ENCODE data around the gene SEPHS2. TPM values are rescaled to one million over a fixed set of nuclear protein-coding genes. Genes with fewer than 3 reads are reported as not detected.
"Not testable (repeated sequence)": the region's sequence is repeated elsewhere in the genome, so short reads cannot be mapped to it uniquely, and the experiment has no call there.

SEPHS2 gene
- total RNA-seq, 1 experiment from 2014 or later, result 8.2 TPM

DNA sequence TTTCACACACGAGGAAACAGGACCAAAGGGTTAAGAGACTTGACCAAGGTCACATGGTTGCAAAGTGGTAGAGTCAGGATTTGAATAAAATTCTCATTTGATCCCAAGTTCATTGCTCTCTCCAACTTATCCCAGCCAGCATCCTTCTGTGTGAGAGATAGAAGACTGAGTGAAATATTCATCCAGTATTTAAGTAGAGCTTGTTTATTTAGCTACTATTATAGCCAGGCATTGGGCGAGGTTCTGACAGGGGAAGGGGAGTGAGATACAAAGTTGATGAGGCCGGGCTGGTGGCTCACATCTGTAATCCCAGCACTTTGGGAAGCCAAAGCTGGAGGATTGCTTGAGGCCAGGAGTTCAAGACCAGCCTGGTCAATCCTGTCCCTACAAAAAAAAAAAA, 31.3 kb upstream of the SEPHS2 start:
- H3K4me3 ChIP-seq, result no peak overlapping the region
- no peak overlapping the region for H3K27ac ChIP-seq
- no peaks in the 10 kb centered on the region for H3K4me1 ChIP-seq (replicated peaks)
- H3K36me3 ChIP-seq, result no peaks in the 10 kb centered on the region
- no peaks in the 10 kb centered on the region; the same call in 1 of the 2 replicates for H3K27me3 ChIP-seq (replicated peaks)
- no peak for DNase-seq (ENCODE audit: low read depth in 1 of 2, low spot score in 2 of 2)
- no peaks in the 10 kb centered on the region for H3K9me3 ChIP-seq (replicated peaks)

DNA sequence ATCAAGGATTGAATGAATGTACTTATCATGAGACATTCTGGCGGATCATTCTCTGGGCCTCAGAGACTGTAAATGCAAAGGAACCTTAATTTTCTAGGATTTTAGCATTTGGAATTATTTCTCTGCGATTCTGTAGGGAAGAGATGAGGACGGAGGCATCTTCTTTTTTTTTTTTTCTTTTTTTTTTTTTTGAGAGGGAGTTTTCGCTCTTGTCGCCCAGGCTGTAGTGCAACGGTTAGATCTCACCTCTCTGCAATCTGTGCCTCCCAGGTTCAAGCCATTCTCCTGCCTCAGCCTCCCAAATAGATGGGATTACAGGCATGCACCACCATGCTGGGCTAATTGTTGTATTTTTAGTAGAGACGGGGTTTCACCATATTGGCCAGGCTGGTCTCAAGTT, 29.0 kb upstream of the SEPHS2 start:
- H3K36me3 ChIP-seq, result no peaks in the 10 kb centered on the region
- no peaks in the 10 kb centered on the region; the same call in 1 of the 2 replicates for H3K27me3 ChIP-seq (replicated peaks)
- no peak overlapping the region for H3K4me3 ChIP-seq
- H3K9me3 ChIP-seq (replicated peaks), result no peaks in the 10 kb centered on the region
- no peak overlapping the region for H3K27ac ChIP-seq
- DNase-seq (ENCODE audit: low read depth in 1 of 2, low spot score in 2 of 2), result no peak
- H3K4me1 ChIP-seq (replicated peaks), result no peaks in the 10 kb centered on the region

DNA sequence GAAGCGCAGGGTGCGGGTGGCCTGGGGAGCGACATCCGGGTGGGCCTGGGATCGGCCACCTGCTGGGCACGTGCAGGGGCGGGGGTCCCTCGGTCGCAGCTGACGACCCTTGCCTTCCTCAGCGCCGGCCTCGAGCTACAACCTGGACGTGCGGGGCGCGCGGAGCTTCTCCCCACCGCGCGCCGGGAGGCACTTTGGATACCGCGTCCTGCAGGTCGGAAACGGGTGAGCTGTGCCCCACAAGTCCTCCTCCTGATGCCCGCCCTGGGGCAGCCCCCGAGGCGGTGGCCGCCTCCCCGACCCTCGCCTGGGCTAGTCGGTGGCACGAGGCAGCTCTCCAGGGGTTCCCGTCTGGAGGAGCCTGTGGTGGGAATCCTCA, 28.4 kb upstream of the SEPHS2 start:
- DNase-seq (ENCODE audit: low read depth in 1 of 2, low spot score in 2 of 2), result no peak
- H3K27me3 ChIP-seq (replicated peaks), result no peaks in the 10 kb centered on the region; the same call in 1 of the 2 replicates
- no peaks in the 10 kb centered on the region for H3K4me1 ChIP-seq (replicated peaks)
- H3K4me3 ChIP-seq, result no peak overlapping the region
- no peaks in the 10 kb centered on the region for H3K9me3 ChIP-seq (replicated peaks)
- no peak overlapping the region for H3K27ac ChIP-seq
- no peaks in the 10 kb centered on the region for H3K36me3 ChIP-seq

DNA sequence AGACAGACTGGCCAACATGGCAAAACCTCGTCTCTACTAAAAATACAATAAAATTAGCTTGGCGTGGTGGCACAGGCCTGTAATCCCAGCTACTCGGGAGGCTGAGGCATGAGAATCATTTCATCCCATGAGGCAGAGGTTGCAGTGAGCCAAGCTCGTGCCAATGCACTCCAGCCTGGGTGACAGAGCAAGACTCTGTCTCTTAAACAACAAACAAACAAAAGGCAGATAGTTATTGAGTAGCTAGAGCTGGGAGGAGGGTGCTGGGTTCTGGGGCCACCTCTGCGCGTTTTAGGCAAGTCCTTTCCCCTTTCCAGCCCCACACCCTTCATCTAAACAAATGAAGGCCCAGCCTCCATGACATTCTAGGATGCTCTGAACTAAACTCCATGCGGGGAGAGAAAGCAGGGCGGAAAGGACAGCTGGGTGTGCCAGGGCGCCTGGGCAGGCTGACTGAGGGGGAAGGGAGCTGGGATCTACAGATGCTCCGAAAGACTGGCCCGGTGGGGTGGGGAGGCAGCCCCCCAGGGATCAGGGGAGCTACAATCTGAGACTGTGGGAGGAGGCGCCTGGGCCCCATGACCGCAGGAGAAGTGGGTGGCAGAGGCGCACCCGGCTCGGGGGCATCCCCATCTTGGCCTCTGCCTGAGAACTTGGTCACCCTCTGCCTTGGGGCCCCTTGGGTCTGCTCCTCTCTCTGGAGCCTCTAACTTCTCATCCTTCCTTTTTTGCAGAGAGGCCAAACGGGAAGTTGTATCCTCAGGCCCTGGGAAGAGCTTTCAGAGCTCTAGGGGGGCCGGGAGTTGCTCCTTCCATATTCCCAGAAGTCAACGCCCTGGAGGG, 27.8 kb upstream of the SEPHS2 start:
- no peaks in the 10 kb centered on the region for H3K4me1 ChIP-seq (replicated peaks)
- H3K36me3 ChIP-seq, result no peaks in the 10 kb centered on the region
- no peaks in the 10 kb centered on the region; the same call in 1 of the 2 replicates for H3K27me3 ChIP-seq (replicated peaks)
- no peak overlapping the region for H3K4me3 ChIP-seq
- H3K27ac ChIP-seq, result no peak overlapping the region
- DNase-seq (ENCODE audit: low read depth in 1 of 2, low spot score in 2 of 2), result no peak
- no peaks in the 10 kb centered on the region for H3K9me3 ChIP-seq (replicated peaks)

DNA sequence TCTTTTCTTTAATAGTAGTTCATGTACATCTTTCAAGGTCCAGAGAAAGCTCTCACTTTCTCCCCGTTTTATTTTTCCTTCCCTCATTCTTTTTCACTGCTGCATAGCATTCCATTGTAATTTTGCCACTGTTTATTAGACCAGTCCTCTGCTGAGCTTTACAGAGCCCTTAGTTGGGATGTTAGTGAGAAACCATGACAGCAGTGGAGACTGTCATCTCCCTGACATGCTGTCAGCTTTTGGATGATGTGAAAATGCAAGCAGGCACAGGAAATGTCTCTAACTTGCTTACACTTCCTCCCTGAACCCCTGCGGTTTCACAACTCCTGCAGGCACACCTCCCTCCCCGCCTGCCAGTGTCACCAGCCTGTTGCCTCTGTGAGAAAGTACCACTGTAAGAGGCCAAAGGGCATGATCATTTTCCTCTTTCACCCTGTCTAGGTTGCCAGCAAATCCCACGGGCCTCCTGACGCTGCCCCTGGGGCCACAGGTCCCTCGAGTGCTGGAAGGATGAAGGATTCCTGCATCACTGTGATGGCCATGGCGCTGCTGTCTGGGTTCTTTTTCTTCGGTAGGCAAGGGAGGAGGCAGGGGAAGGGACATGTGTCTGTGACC, 26.8 kb upstream of the SEPHS2 start, which contains the start of gene ITGAL:
Gene ITGAL, plus strand, starts transcription at position 415 of the 615 bp plus-strand sequence. Its CDS starts 96 bp downstream, at position 511.
- no peaks in the 10 kb centered on the region for H3K4me1 ChIP-seq (replicated peaks)
- no peaks in the 10 kb centered on the region; the same call in 1 of the 2 replicates for H3K27me3 ChIP-seq (replicated peaks)
- DNase-seq (ENCODE audit: low read depth in 1 of 2, low spot score in 2 of 2), result no peak
- no peak within 1 kb of the TSS for H3K27ac ChIP-seq
- no peaks in the 10 kb centered on the region for H3K9me3 ChIP-seq (replicated peaks)
- H3K4me3 ChIP-seq, result no peak within 1 kb of the TSS
- no peaks in the 10 kb centered on the region for H3K36me3 ChIP-seq

DNA sequence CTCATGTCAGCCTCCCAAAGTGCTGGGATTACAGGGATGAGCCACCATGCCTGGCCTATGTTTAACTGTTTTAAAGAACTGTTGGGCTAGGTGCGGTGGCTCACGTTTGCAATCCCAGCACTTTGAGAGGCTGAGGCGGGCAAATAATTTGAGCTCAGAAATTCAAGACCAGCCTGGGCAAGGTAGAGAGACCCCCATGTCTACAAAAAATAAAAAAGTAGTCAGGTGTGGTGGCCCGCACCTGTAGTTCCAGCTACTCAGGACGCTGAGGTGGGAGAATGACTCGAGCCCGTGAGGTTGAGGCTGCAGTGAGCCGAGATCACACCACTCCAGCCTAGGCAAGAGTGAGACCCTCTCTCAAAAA, 24.9 kb upstream of the SEPHS2 start:
- no peak overlapping the region for H3K27ac ChIP-seq
- no peaks in the 10 kb centered on the region for H3K4me1 ChIP-seq (replicated peaks)
- no peaks in the 10 kb centered on the region for H3K27me3 ChIP-seq (replicated peaks)
- DNase-seq (ENCODE audit: low read depth in 1 of 2, low spot score in 2 of 2), result no peak
- H3K4me3 ChIP-seq, result no peak overlapping the region
- H3K9me3 ChIP-seq (replicated peaks), result no peaks in the 10 kb centered on the region
- H3K36me3 ChIP-seq, result no peaks in the 10 kb centered on the region

DNA sequence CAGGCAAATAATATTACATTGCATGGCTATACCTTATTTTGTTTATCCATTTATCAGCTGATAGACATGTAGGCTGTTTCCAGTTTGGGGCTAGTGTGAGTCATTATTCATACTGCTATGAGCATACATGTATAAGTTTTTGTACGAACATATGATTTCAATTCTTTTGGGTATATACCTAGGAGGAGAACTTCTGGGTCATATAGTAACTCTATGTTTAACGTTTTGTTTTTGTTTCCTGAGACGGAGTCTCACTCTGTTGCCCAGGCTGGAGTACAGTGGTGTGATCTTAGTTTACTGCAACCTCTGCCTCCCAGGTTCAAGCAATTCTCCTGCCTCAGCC, 24.5 kb upstream of the SEPHS2 start:
- no peaks in the 10 kb centered on the region for H3K36me3 ChIP-seq

DNA sequence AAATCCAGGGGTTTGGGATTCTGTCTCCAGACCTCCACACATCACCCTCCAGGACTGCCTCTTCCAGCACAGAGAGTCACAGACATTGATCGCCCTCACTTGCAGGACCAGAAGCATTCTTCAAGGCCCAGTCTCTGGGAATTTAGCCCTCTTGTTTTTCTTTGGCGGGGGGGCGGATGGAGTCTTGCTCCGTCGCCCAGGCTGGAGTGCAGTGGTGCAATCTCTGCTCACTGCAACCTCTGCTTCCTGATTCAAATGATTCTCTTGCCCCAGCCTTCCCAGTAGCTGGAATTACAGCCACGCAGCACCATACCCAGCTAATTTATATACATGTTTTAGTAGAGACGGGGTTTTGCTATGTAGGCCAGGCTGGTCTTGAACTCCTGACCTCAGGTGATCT, 18.4 kb upstream of the SEPHS2 start:
- Histone ChIP-seq H3K27ac (no peak overlapping the region), H3K9me3 (replicated peaks) (no peaks in the 10 kb centered on the region), H3K4me3 (no peak overlapping the region), H3K4me1 (replicated peaks) (no peaks in the 10 kb centered on the region), H3K27me3 (replicated peaks) (no peaks in the 10 kb centered on the region), H3K36me3 (no peaks in the 10 kb centered on the region)
- DNase-seq (ENCODE audit: low read depth in 1 of 2, low spot score in 2 of 2), result no peak

More for the DNA sequence above, 24.5 kb upstream of the SEPHS2 start:
- Histone ChIP-seq H3K4me3 (no peak overlapping the region), H3K9me3 (replicated peaks) (no peaks in the 10 kb centered on the region), H3K27ac (no peak overlapping the region), H3K4me1 (replicated peaks) (no peaks in the 10 kb centered on the region), H3K27me3 (replicated peaks) (no peaks in the 10 kb centered on the region)
- DNase-seq (ENCODE audit: low read depth in 1 of 2, low spot score in 2 of 2), result no peak

DNA sequence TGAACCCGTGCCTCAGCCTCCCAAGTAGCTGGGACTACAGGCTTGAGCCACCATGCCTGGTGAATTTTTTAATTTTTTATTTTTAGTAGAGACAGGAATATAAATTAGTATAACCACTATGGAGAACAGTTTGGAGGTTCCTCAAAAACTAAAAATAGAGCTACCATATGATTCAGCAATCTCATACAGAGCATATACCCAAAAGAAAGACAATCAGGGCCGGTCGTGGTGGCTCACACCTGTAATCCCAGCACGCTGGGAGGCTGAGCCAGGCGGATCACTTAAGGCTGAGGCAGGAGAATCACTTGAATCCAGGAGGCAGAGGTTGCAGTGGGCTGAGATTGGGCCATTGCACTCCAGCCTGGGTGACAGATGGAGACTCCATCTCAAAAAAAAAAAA, 15.8 kb upstream of the SEPHS2 start:
- not testable (repeated sequence) for H3K4me3 ChIP-seq; DNase-seq (ENCODE audit: low read depth in 1 of 2, low spot score in 2 of 2); H3K36me3 ChIP-seq; H3K27ac ChIP-seq; H3K4me1 ChIP-seq (replicated peaks); H3K27me3 ChIP-seq (replicated peaks); H3K9me3 ChIP-seq (replicated peaks)

DNA sequence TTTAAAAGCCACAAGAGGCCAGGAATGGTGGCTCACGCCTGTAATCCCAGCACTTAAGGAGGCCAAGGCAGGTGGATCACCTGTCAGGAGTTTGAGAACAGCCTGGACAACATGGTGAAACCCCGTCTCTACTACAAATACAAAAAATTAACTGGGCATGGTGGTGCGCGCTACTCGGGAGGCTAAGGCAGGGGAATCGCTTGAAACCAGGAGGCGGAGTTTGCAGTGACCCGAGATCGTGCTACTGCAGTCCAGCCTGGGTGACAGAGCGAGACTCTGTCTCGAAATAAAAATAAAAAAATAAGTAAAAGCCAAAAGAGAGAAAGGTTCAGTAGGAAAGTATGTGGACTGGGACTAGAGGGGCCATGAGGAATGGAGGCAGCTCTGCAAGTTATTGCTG, 13.8 kb upstream of the SEPHS2 start:
- Histone ChIP-seq H3K27me3 (replicated peaks) (no peaks in the 10 kb centered on the region), H3K4me1 (replicated peaks) (no peaks in the 10 kb centered on the region), H3K4me3 (no peak overlapping the region), H3K27ac (no peak overlapping the region), H3K9me3 (replicated peaks) (no peaks in the 10 kb centered on the region), H3K36me3 (no peaks in the 10 kb centered on the region)
- DNase-seq (ENCODE audit: low read depth in 1 of 2, low spot score in 2 of 2), result no peak

DNA sequence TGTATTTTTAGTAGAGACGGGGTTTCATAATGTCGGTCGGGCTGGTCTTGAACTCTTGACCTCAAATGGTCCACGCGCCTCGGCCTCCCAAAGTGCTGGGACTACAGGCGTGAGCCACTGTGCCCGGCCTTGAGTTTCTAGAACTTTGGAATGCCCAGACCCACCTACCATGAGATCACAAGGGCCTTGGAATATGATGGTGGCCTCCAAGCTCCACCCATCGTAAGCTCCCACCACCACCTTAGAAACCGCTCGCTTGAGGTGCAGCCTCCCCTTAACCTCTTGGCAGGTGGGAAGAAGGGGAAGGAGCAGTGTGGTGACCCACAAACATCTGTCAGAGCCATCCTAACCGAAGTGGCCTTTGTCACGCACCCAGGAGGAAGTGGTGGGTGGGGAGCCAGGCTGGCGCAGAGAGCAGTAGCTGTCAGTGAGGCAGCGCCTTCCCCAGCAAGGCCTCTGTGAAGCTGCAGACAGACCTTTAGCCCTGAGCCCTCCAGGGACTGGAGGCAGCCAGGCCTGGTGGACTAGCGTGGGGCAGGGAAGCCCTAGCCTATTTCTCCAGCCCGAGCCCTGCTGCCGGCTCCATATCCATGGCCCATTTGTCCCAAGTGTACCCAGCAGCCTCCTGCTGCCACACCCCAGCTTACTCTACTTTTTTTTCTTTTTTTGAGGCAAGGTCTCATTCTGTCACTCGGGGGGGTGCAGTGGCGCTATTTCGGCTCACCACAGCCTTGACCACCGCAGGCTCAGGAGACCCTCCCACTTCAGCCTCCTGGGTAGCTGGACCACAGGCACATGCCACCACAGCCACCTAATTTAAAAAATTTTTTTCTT, 13.1 kb upstream of the SEPHS2 start:
- Histone ChIP-seq H3K36me3 (no peaks in the 10 kb centered on the region), H3K27me3 (replicated peaks) (no peaks in the 10 kb centered on the region), H3K4me3 (no peak overlapping the region), H3K27ac (no peak overlapping the region), H3K4me1 (replicated peaks) (no peaks in the 10 kb centered on the region), H3K9me3 (replicated peaks) (no peaks in the 10 kb centered on the region)
- DNase-seq (ENCODE audit: low read depth in 1 of 2, low spot score in 2 of 2), result no peak

DNA sequence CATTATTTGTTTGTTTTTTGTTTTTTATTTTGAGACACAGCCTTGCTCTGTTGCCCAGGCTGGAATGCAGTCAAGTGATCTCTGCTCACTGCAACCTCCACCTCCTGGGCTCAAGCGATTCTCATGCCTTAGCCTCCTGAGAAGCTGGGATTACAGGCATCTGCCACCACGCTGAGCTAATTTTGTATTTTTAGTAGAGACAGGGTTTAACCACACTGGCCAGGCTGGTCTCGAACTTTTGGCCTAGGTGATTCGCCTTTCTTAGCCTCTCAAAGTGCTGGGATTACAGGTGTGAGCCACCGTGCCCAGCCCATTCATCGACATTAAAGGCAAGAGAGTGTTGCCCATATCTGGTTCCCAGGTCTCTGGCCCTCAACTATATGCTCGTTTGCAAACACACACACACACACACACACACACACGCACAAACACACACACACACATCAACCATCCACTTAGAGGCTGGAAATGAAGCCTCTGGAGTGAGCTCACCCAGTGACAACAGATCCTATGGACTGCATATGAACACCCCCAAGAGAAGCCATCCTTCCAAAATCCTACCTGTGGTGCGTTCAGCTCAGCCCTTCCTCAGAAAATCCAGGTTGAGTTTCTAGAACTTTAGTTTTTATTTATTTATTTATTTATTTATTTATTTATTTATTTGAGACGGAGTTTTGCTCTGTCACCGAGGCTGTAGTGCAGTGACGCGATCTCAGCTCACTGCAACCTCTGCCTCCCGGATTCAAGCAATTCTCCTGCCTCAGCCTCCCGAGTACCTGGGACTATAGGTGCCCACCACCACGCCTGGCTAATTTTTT, 12.3 kb upstream of the SEPHS2 start:
- no peak overlapping the region for H3K4me3 ChIP-seq
- no peaks in the 10 kb centered on the region for H3K27me3 ChIP-seq (replicated peaks)
- H3K36me3 ChIP-seq, result no peaks in the 10 kb centered on the region
- H3K4me1 ChIP-seq (replicated peaks), result no peaks in the 10 kb centered on the region
- no peaks in the 10 kb centered on the region for H3K9me3 ChIP-seq (replicated peaks)
- H3K27ac ChIP-seq, result no peak overlapping the region
- DNase-seq (ENCODE audit: low read depth in 1 of 2, low spot score in 2 of 2), result no peak

DNA sequence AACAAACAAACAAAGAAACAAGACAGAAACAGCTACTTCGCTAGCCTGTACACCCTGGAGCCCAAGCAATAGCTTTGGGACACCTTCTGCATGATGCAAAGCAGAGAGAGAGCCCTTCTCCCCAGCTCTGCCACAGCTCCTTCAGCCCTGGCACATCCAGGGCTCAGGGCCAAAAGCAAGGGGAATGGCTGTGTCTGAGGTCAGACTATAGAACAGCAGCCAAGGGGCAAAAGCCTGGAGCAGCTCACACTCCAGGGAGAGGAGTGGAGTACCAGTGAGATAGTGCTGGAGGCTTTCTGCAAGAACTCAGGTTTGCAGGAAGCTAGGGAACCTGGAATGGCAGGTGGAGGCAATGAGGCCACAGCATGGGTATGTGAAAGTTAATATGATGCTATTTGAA, 11.6 kb upstream of the SEPHS2 start:
- no peaks in the 10 kb centered on the region for H3K27me3 ChIP-seq (replicated peaks)
- H3K4me3 ChIP-seq, result no peak overlapping the region
- no peaks in the 10 kb centered on the region for H3K9me3 ChIP-seq (replicated peaks)

More for the DNA sequence above, 11.6 kb upstream of the SEPHS2 start:
- DNase-seq (ENCODE audit: low read depth in 1 of 2, low spot score in 2 of 2), result no peak
- Histone ChIP-seq H3K36me3 (no peaks in the 10 kb centered on the region), H3K27ac (no peak overlapping the region), H3K4me1 (replicated peaks) (no peaks in the 10 kb centered on the region)
